ENCODE measurements around the gene MYOF.
"Not testable (repeated sequence)": the region's sequence is repeated elsewhere in the genome, so short reads cannot be mapped to it uniquely, and the experiment has no call there.

The MYOF gene

GRCh38 chr10:93434991-93435491 lies 47.1 kb downstream of the MYOF start:
- DNase-seq (ENCODE audit: low read depth in 3 of 3, low spot score in 1 of 3), result no peak

- no peak for DNase-seq (ENCODE audit: low read depth in 3 of 3, low spot score in 1 of 3)
Measured at GRCh38 chr10:93431361-93431760, 50.8 kb downstream of the MYOF start.

- no peak for DNase-seq (ENCODE audit: low read depth in 3 of 3, low spot score in 1 of 3)
Measured at GRCh38 chr10:93425861-93426260, 56.3 kb downstream of the MYOF start.

GRCh38 chr10:93422118-93422517 lies 60.0 kb downstream of the MYOF start:
- no peak for DNase-seq (ENCODE audit: low read depth in 3 of 3, low spot score in 1 of 3)

GRCh38 chr10:93420944-93421825 lies 60.9 kb downstream of the MYOF start:
- no peak for DNase-seq (ENCODE audit: low read depth in 3 of 3, low spot score in 1 of 3)

DNA sequence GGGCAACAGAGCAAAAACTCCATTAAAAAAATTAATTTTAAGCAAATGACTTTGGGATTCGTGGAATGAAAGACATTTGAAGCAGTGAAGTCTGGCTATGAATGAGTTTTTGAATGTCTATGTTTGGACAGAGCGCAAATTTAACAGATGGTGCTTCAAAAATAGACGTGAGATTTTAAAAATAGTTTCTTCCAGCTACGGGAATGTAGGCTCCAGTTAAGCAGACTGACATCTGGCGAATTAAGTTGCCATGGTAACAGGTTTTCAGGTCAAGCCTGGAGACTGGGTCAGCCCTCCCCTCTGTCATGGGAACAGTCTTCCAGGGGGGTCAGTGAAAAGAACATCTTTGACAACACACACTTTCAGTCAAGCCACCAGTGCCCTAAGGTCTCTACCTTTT lies 62.0 kb downstream of the MYOF start:
- DNase-seq (ENCODE audit: low read depth in 3 of 3, low spot score in 1 of 3), result no peak

- not testable (repeated sequence) for DNase-seq (ENCODE audit: low read depth in 3 of 3, low spot score in 1 of 3)
Measured at GRCh38 chr10:93419016-93419415, 63.1 kb downstream of the MYOF start.

GRCh38 chr10:93417921-93418320 lies 64.2 kb downstream of the MYOF start:
- DNase-seq (ENCODE audit: low read depth in 3 of 3, low spot score in 1 of 3), result no peak

DNA sequence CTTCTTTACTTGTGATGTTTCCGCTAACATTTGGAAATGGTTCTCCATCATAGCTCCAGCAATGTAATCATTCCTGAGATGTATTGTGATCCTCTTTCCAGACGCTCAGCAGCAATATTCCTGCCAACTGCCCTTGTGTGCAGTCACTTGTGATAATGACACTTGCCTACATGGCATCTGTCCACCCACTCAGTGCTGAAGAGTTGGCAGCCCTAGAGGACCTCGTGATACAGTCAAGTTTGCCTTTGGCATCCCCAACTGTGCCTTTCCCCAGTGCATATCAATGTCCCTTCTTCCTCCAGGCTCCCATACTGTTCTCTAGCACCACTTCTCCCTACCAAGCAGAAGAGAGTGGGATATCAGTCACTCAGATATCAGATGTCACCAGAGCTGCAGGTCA lies 64.9 kb downstream of the MYOF start:
- DNase-seq (ENCODE audit: low read depth in 3 of 3, low spot score in 1 of 3), result no peak

DNA sequence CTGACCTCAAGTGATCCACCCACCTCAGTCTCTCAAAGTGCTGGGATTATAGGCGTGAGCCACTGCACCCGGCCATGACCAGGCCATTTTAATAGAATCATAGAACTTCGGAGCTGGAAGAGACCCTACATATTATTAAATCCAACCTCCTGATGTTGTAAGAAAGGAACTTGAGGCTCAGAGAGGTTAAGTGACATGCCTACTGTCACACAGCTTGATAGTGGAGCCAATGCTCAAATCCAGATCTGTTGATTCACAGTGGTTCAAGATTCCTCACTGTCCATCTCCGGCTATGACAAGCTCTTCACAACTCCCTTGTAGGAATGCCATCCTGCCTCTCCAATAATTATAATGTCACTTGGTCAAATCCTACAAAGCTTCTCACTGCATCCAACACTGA lies 65.3 kb downstream of the MYOF start:
- no peak for DNase-seq (ENCODE audit: low read depth in 3 of 3, low spot score in 1 of 3)

DNA sequence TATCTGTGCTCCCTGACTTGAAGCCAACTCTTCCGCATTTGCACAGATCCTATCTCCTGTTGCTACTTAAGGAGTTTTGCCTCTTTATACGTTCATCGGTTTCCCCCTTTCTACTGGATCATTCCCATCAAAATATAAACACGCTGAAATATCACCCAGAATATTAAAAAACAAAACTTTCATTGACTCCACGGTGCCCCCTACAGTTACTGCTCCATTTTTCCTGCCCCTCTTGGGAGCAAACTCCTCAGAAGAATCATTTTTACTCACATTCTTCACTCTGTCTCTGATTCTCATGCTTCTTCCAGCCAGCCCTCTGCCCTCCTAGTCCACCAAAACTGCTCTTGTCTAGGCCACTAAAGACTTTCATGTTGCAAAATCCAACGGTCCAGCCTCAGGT lies 66.4 kb downstream of the MYOF start:
- DNase-seq (ENCODE audit: low read depth in 3 of 3, low spot score in 1 of 3), result no peak

DNA sequence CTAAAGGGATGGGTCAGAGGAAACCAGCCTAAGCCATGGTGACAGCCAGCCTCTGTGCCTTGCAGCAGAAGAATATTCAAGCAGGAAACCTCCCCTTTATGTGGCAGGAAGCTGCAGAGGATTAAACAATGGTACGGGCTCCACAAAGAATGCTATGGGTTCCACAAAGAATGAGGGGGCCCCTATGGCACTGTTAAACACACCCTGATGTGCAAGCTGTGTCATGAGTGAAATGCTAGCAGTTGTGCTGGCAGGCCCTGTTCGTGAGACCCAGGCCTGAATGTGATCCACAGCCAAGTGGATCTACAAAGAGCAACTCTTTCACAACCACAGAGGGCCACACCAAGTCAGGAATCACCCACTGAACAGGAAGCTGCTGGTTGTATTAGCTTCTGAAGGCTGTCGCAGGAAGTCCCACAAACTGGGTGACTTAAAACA lies 68.9 kb downstream of the MYOF start:
- peak in 1 of 3 donors; percentile 1 for DNase-seq (ENCODE audit: low read depth in 3 of 3, low spot score in 1 of 3)

DNA sequence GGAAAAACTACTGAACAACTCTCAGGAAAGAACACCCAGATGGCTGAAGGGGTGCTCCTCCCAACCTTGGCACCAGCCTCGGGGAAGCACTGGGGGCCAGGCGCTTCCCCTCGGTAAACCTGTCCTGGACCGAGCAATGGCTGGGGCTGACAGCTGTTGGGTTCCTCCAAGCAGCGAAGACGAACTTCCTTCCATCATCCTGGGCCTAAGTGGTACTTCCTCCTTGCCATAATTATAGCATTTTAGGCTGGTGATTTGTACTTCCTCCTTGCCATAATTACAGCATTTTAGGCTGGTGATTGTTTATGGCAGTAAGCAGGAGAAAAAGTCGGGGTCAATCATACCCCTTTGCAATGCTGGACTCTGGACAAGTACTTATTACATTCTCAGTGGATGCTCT lies 69.3 kb downstream of the MYOF start:
- no peak for DNase-seq (ENCODE audit: low read depth in 3 of 3, low spot score in 1 of 3)

- no peak for DNase-seq (ENCODE audit: low read depth in 3 of 3, low spot score in 1 of 3)
Measured at GRCh38 chr10:93410697-93411348, 71.3 kb downstream of the MYOF start.

- DNase-seq (ENCODE audit: low read depth in 3 of 3, low spot score in 1 of 3), result no peak
Measured at GRCh38 chr10:93408783-93409182, 73.4 kb downstream of the MYOF start.

DNA sequence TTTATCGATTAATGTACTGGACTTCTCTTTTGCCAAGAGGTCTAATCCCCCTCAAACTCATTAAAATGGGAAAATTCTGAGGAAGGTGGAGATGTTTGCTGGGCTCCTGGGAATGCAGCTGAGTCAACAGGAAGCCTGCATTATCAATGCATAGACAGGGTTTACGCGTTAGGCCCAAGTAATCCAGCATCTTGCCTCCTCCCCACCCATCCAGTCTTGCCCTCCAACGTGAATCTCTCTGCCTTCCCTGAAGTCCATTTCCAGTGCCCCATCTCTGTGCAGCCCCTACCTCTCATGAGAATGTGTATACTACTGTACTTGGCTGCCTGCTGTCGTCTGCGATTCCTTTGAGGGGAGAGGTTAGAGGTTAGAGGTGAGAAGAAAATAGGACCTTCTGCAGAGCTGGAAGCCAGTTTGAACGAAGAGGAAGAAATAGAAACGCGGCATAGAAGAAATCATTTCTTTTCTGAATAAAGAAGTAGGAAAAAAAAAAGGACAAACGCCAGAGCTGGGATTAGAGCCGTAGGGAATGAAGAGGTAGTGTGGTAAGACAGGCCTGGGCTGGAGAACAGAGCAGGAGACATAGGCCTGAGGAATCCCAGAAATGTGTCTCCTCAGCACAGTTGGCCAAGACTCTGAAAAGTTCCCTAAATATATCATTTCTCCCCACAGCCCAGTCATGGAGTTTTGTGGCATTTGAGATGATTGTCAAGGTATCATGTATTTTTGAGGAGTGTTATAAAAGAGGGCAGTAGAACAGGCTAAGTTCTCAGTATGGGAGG lies 75.6 kb downstream of the MYOF start:
- DNase-seq (ENCODE audit: low read depth in 3 of 3, low spot score in 1 of 3), result no peak

GRCh38 chr10:93404048-93404354 lies 78.1 kb downstream of the MYOF start:
- no peak for DNase-seq (ENCODE audit: low read depth in 3 of 3, low spot score in 1 of 3)

- no peak for DNase-seq (ENCODE audit: low read depth in 3 of 3, low spot score in 1 of 3)
Measured at GRCh38 chr10:93403152-93404047, 78.7 kb downstream of the MYOF start.

DNA sequence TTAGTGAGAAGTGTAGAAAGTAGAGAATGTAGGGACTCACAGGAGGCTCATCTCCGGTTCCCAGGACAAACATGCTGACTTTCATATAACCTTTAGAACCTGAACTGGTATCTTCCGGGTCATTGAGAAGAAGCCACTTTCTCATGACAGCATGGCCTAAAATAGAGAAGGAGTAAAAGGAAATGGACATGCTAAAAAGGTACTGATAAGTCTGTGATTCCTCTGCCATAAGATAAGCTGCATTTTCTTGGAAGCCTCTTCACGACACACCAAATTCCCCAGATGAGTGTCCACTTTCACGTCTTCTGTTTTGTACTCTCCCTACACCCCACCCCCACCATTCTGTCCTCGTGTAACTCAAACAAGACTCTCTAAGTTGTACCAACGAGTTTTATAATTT lies 79.9 kb downstream of the MYOF start:
- DNase-seq (ENCODE audit: low read depth in 3 of 3, low spot score in 1 of 3), result no peak

- no peak for DNase-seq (ENCODE audit: low read depth in 3 of 3, low spot score in 1 of 3)
Measured at GRCh38 chr10:93398528-93398927, 83.6 kb downstream of the MYOF start.

DNA sequence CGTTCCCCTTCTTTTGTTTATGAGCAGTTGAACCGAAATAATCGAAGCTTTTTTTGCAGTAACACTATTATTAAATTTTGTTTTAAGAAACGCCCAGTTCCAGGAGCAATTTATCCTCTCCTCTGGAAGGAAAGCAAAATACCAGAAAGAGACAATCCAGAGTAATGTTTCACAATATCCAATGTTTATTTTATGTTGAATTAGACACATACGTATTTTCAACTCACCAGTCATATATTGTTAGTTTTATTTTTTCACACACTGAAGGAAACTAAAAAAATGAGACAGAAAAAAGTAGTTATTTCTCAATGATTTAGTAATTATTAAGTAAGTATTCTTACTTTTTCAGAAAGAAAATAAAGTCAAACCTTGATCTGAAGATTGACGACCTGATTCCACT lies 85.1 kb downstream of the MYOF start:
- DNase-seq (ENCODE audit: low read depth in 3 of 3, low spot score in 1 of 3), result no peak
